Chondrocyte (in vitro differentiated cells): Measurements from ENCODE around the gene C6orf120. TPM values are rescaled to one million over a fixed set of nuclear protein-coding genes. Genes with fewer than 3 reads are reported as not detected.
"Not testable (repeated sequence)": the region's sequence is repeated elsewhere in the genome, so short reads cannot be mapped to it uniquely, and the experiment has no call there.

Experiments used
- DNase-seq: peaks from one replicate; pipeline ENCODE4 v3.0.0; 2021; ENCODE audit warnings: mixed read lengths, low spot score
- H3K27ac Mint-ChIP-seq: one replicate; pipeline ENCODE4 v1.8.0; 2021; ENCODE audit warnings: mild to moderate bottlenecking, moderate library complexity, mixed read lengths; ENCODE audit not compliant: unreplicated experiment
- H3K27me3 Mint-ChIP-seq: 2 replicates; pipeline ENCODE4 v1.8.0; 2021; ENCODE audit warnings: low read depth, mixed read lengths
- H3K36me3 Mint-ChIP-seq: 2 replicates; pipeline ENCODE4 v1.8.0; 2021; ENCODE audit warnings: low read depth, mixed read lengths
- H3K4me1 Mint-ChIP-seq: 2 replicates; pipeline ENCODE4 v1.8.0; 2021; ENCODE audit warnings: low read depth, mild to moderate bottlenecking, mixed read lengths
- H3K4me3 Mint-ChIP-seq: one replicate; pipeline ENCODE4 v1.8.0; 2021; ENCODE audit warnings: mild to moderate bottlenecking, moderate library complexity, mixed read lengths; ENCODE audit not compliant: unreplicated experiment
- H3K9me3 Mint-ChIP-seq: 2 replicates; pipeline ENCODE4 v1.8.0; 2021; ENCODE audit warnings: low read depth, mixed read lengths
- CTCF ChIP-seq: fragments of 200-600 bp; sonication (generic); IDR thresholded peaks from 2 replicates; pipeline ENCODE4 v1.5.0; 2021; ENCODE audit warnings: antibody characterized with exemption, mild to moderate bottlenecking, moderate library complexity
- total RNA-seq: library from RNA; stranded (reverse); gene quantifications from 3 replicates; pipeline ENCODE4 v1.2.1, GENCODE V29; 2021

Gene C6orf120
- total RNA-seq, 1 donor from 2014 or later: 29.0 TPM

GRCh38 chr6:169691260-169691659, 10.7 kb upstream of the C6orf120 start:
- DNase-seq: no peak
- Mint-ChIP-seq H3K36me3 (peaks cover 24% of the 10 kb centered on the region), H3K4me1 (peaks cover 22% of the 10 kb centered on the region), H3K27me3 (no peaks in the 10 kb centered on the region), H3K4me3 (no peak overlapping the region), H3K9me3 (peaks cover 14% of the 10 kb centered on the region), H3K27ac (no peak overlapping the region)
- no peak for TF ChIP-seq CTCF

GRCh38 chr6:169692516-169692915, 9.4 kb upstream of the C6orf120 start:
- Mint-ChIP-seq H3K4me1 (peaks cover 22% of the 10 kb centered on the region), H3K27ac (peak overlapping the region; percentile 60), H3K9me3 (peaks cover 8% of the 10 kb centered on the region), H3K36me3 (peaks cover 15% of the 10 kb centered on the region), H3K4me3 (no peak overlapping the region), H3K27me3 (no peaks in the 10 kb centered on the region)
- DNase-seq: no peak
- no peak for TF ChIP-seq CTCF

GRCh38 chr6:169695131-169695530, 6.8 kb upstream of the C6orf120 start:
- Mint-ChIP-seq H3K36me3 (peaks cover 10% of the 10 kb centered on the region), H3K4me3 (no peak overlapping the region), H3K27ac (no peak overlapping the region), H3K27me3 (no peaks in the 10 kb centered on the region), H3K4me1 (peaks cover 24% of the 10 kb centered on the region), H3K9me3 (peaks cover 8% of the 10 kb centered on the region)
- TF ChIP-seq CTCF: no peak
- DNase-seq: no peak

- not testable (repeated sequence) for H3K27me3 Mint-ChIP-seq, H3K27ac Mint-ChIP-seq, H3K9me3 Mint-ChIP-seq, H3K36me3 Mint-ChIP-seq, DNase-seq, H3K4me3 Mint-ChIP-seq
- TF ChIP-seq CTCF: peak; percentile 70
- peaks cover 20% of the 10 kb centered on the region for H3K4me1 Mint-ChIP-seq
Observed at GRCh38 chr6:169697115-169697514, 4.8 kb upstream of the C6orf120 start.

DNA sequence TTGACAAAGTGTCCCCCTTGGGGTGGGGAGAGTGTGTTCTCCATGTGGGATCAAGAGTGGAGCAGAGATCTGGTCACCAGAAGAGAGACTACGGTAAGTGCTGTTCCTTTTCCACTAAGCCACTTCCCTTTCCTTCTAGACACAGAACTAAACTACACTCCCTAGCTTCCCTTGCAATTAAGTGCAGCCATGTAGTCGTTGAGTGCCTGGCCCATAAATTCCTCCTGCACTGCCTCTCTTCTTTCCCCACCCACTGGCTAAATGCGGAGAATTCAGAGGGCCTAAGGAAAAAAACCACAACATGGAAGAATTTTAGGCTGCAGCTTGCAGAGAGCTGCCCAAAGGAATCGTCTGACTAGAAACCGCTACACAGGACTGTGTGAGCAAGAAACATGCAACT, 1.6 kb upstream of the C6orf120 start:
- H3K9me3 Mint-ChIP-seq: peaks cover 5% of the 10 kb centered on the region
- H3K4me3 Mint-ChIP-seq: no peak overlapping the region
- H3K4me1 Mint-ChIP-seq: peaks cover 37% of the 10 kb centered on the region
- peak; percentile 12 for TF ChIP-seq CTCF
- H3K36me3 Mint-ChIP-seq: peaks cover 5% of the 10 kb centered on the region
- H3K27me3 Mint-ChIP-seq: no peaks in the 10 kb centered on the region
- no peak overlapping the region for H3K27ac Mint-ChIP-seq
- no peak for DNase-seq
